Measurements from ENCODE around the gene OGFOD3.

The OGFOD3 gene

DNA sequence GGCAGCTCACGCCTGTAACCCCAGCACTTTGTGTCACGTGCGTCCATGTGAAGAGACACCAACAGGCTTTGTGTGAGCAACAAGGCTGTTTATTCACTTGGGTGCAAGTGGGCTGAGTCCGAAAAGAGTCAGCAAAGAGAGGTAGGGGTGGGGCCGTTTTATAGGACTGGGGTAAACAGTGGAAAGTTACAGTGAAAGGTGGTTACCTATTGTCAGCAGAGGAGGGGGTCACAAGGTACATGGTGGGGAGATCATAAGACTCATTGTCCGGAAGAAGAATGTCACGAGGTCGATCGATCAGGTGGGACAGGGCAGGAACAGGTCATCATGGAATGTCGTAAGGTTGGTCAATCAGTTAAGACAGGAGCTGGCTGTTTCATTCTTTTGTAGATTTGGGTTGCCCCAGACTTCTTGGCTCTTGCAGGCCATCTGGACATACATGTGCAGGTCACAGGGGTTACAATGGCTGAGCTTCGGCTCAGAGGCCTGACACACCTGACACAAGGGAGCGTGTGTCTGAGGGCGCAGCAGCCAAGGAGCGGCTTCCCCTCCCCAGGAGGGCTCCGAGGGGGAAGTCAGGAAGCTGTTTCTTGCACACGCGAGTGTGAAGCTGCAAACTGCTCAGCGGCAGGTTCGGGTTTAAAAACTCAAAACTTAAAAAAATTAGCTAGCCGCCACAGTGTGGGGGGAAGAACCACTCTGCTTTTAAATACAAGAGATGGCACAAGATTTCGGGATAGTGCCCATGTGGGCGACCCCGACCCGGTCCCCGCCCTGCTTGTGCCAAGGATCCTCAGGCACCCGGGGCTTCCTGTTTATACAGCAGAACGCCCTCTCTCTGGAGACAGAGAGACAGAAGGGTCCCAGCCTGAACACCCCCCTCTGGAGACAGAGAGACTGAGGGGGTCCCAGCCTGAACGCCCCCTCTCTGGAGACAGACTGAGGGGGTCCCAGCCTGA, 71.8 kb downstream of the OGFOD3 start:
- Histone ChIP-seq H3K36me3 (replicated peaks; ENCODE audit: low read depth, low read length) (no peaks in the 10 kb centered on the region), H3K27ac (ENCODE audit: low read length) (no peak overlapping the region), H2AFZ (ENCODE audit: low read depth, low read length) (no peak overlapping the region), H3K9ac (ENCODE audit: low read length) (no peak overlapping the region), H4K20me1 (ENCODE audit: insufficient read depth, low read length) (no peaks in the 10 kb centered on the region), H3K4me1 (ENCODE audit: low read length) (peaks cover 20% of the 10 kb centered on the region), H3K4me3 (ENCODE audit: low read length) (no peak overlapping the region), H3K79me2 (ENCODE audit: low read length) (no peaks in the 10 kb centered on the region), H3K27me3 (ENCODE audit: low read depth, low read length) (peaks cover 8% of the 10 kb centered on the region), H3K4me2 (ENCODE audit: low read length) (no peak overlapping the region), H3K9me3 (ENCODE audit: insufficient read depth, low read length) (no peaks in the 10 kb centered on the region)
- TF ChIP-seq, protein P1, sequence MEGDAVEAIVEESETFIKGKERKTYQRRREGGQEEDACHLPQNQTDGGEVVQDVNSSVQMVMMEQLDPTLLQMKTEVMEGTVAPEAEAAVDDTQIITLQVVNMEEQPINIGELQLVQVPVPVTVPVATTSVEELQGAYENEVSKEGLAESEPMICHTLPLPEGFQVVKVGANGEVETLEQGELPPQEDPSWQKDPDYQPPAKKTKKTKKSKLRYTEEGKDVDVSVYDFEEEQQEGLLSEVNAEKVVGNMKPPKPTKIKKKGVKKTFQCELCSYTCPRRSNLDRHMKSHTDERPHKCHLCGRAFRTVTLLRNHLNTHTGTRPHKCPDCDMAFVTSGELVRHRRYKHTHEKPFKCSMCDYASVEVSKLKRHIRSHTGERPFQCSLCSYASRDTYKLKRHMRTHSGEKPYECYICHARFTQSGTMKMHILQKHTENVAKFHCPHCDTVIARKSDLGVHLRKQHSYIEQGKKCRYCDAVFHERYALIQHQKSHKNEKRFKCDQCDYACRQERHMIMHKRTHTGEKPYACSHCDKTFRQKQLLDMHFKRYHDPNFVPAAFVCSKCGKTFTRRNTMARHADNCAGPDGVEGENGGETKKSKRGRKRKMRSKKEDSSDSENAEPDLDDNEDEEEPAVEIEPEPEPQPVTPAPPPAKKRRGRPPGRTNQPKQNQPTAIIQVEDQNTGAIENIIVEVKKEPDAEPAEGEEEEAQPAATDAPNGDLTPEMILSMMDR (IDR thresholded peaks at IDR 0.05; ENCODE audit: low read depth, low read length), result no peak
- no peak for TF ChIP-seq EZH2phosphoT487 (IDR thresholded peaks at IDR 0.05; ENCODE audit: low read depth)

DNA sequence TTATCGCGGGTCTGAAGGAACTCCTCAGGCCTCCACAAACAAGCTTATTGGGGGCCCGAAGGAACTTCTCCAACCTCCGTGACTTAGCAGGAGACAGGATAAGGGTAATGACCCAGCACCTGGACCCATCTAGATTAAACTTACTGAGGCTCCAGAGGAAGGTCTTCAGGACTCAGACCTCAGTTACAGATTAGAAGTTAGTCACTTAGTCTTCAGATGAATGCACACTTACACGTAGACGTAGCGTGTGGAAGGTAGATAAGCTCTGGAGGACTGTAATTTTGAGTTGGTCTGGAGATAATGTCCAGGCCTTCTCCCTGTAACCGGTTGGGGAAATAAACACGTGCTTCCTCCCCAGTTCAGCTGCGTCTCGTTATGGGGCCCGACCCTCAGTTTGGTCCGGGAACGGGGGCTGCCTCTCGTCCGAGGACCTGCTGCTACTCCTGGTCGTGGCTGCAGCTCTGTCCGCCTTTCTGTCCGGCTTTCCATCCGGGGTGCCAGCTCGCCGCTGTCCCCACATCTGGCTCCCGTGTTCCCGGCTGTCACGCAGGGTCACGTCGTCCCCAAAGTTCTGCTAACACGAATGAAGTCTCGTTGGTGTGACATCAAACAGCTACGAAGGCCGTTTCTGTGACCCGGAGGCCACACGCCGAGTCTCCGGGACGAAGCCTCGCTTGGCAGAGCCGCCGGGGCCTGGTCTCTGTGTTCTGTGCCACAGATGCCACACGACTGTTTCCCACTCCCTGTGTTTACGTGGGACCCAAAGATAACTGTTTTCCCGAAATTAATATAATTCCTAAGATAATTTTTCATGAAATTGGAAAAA, 73.0 kb downstream of the OGFOD3 start:
- H3K4me1 ChIP-seq (ENCODE audit: low read length), result peaks cover 8% of the 10 kb centered on the region
- no peak overlapping the region for H2AFZ ChIP-seq (ENCODE audit: low read depth, low read length)
- no peak overlapping the region for H3K9ac ChIP-seq (ENCODE audit: low read length)
- H3K36me3 ChIP-seq (replicated peaks; ENCODE audit: low read depth, low read length), result no peaks in the 10 kb centered on the region
- H3K9me3 ChIP-seq (ENCODE audit: insufficient read depth, low read length), result no peaks in the 10 kb centered on the region
- H4K20me1 ChIP-seq (ENCODE audit: insufficient read depth, low read length), result no peaks in the 10 kb centered on the region
- no peaks in the 10 kb centered on the region for H3K79me2 ChIP-seq (ENCODE audit: low read length)
- TF ChIP-seq EZH2phosphoT487 (IDR thresholded peaks at IDR 0.05; ENCODE audit: low read depth), result no peak
- TF ChIP-seq, protein P1 (IDR thresholded peaks at IDR 0.05; ENCODE audit: low read depth, low read length), result no peak
- H3K27ac ChIP-seq (ENCODE audit: low read length), result no peak overlapping the region
- H3K4me2 ChIP-seq (ENCODE audit: low read length), result no peak overlapping the region
- H3K4me3 ChIP-seq (ENCODE audit: low read length), result no peak overlapping the region
- peaks cover 8% of the 10 kb centered on the region for H3K27me3 ChIP-seq (ENCODE audit: low read depth, low read length)

DNA sequence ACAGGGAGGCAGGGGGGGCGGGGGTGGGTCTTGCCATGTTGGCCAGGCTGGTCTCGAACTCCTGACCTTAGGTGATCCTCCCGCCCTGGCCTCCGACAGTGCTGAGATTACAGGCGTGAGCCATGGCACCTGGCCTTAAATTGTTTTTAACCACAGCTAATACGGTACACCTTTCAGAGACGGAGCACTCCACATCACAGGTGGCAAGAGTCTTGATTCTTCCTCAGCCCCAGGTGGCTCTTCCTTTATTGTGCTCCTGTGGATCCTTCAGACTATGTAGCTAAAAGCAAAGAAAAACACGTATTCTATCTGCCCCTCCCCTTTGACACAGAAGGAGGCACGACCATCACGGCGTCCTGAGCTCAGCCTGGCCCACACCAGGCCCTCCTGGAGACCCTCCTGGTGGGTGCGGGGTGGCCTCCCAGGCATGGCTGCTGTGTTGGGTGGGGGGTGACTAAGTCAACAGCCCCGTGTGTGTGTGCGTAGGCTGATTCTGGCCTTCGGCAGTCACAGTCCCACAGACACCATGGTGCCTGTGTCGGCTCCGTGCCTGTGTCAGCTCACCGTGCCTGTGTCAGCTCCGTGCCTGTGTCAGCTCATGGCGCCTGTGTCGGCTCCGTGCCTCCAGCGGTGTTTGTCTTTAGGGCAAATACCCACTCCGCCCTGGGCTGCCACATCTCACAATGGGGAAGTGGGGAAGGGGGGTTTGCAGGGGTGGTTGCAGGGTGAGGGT, 74.0 kb downstream of the OGFOD3 start:
- H2AFZ ChIP-seq (ENCODE audit: low read depth, low read length), result no peak overlapping the region
- no peak overlapping the region for H3K4me3 ChIP-seq (ENCODE audit: low read length)
- H3K4me2 ChIP-seq (ENCODE audit: low read length), result no peak overlapping the region
- no peaks in the 10 kb centered on the region for H4K20me1 ChIP-seq (ENCODE audit: insufficient read depth, low read length)
- H3K4me1 ChIP-seq (ENCODE audit: low read length), result no peaks in the 10 kb centered on the region
- no peaks in the 10 kb centered on the region for H3K9me3 ChIP-seq (ENCODE audit: insufficient read depth, low read length)
- TF ChIP-seq, protein P1 (IDR thresholded peaks at IDR 0.05; ENCODE audit: low read depth, low read length), result no peak
- no peak for TF ChIP-seq EZH2phosphoT487 (IDR thresholded peaks at IDR 0.05; ENCODE audit: low read depth)
- H3K27me3 ChIP-seq (ENCODE audit: low read depth, low read length), result peaks cover 8% of the 10 kb centered on the region
- no peaks in the 10 kb centered on the region for H3K36me3 ChIP-seq (replicated peaks; ENCODE audit: low read depth, low read length)
- no peak overlapping the region for H3K27ac ChIP-seq (ENCODE audit: low read length)
- H3K79me2 ChIP-seq (ENCODE audit: low read length), result no peaks in the 10 kb centered on the region
- H3K9ac ChIP-seq (ENCODE audit: low read length), result no peak overlapping the region
